IPS-15b (cell line): ENCODE data around the gene LHFPL6.

Experiments
- H3K27me3 ChIP-seq: one replicate; pipeline ENCODE4 v1.6.1; 2013; ENCODE audit warnings: low read length; ENCODE audit not compliant: control insufficient read depth, insufficient read depth
- H3K36me3 ChIP-seq: one replicate; pipeline ENCODE4 v1.6.1; 2013; ENCODE audit warnings: low read length; ENCODE audit not compliant: control insufficient read depth, insufficient read depth
- H3K4me1 ChIP-seq: one replicate; pipeline ENCODE4 v1.6.1; 2013; ENCODE audit warnings: mild to moderate bottlenecking, low read length; ENCODE audit not compliant: control insufficient read depth, insufficient read depth
- H3K4me3 ChIP-seq: one replicate; pipeline ENCODE4 v1.5.1; 2013; ENCODE audit warnings: low read depth, low read length
- H3K9ac ChIP-seq: one replicate; pipeline ENCODE4 v1.6.1; 2013; ENCODE audit warnings: low read depth, mild to moderate bottlenecking, low read length
- H3K9me3 ChIP-seq: one replicate; pipeline ENCODE4 v1.6.1; 2013; ENCODE audit warnings: mild to moderate bottlenecking, low read length; ENCODE audit not compliant: control insufficient read depth, insufficient read depth

The LHFPL6 gene

GRCh38 chr13:39373145-39373544 is 229.8 kb downstream of the LHFPL6 start:
- H3K27me3 ChIP-seq: peaks cover 9% of the 10 kb centered on the region
- no peak overlapping the region for H3K9ac ChIP-seq
- H3K4me1 ChIP-seq: no peaks in the 10 kb centered on the region
- H3K9me3 ChIP-seq: no peaks in the 10 kb centered on the region
- H3K36me3 ChIP-seq: no peaks in the 10 kb centered on the region
- H3K4me3 ChIP-seq: no peak overlapping the region

GRCh38 chr13:39371706-39372105 is 231.3 kb downstream of the LHFPL6 start:
- no peaks in the 10 kb centered on the region for H3K36me3 ChIP-seq
- no peaks in the 10 kb centered on the region for H3K4me1 ChIP-seq
- H3K4me3 ChIP-seq: no peak overlapping the region
- no peaks in the 10 kb centered on the region for H3K9me3 ChIP-seq
- H3K9ac ChIP-seq: no peak overlapping the region
- peaks cover 4% of the 10 kb centered on the region for H3K27me3 ChIP-seq

DNA sequence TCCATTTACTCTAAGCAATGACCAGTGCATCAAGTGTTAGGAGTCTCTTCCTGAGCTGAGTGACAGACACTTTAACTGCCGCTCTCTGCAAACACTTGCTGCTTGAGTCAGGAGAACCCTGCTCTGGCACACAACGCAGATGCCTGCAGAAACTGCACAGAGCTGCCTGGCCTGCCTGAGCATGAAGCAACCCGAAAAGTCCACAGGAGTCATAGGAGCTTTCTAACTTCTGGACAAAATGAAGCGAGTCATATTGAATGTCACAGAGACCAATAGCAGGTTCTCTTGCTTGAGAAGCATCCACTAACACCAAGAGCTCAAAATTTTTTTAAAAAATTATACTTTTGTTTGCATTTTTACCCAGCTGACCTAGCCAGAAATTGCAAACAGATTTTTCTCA is 232.4 kb downstream of the LHFPL6 start:
- Histone ChIP-seq H3K36me3 (no peaks in the 10 kb centered on the region), H3K9ac (no peak overlapping the region), H3K9me3 (no peaks in the 10 kb centered on the region), H3K4me3 (no peak overlapping the region), H3K27me3 (peaks cover under 1% of the 10 kb centered on the region), H3K4me1 (no peaks in the 10 kb centered on the region)

DNA sequence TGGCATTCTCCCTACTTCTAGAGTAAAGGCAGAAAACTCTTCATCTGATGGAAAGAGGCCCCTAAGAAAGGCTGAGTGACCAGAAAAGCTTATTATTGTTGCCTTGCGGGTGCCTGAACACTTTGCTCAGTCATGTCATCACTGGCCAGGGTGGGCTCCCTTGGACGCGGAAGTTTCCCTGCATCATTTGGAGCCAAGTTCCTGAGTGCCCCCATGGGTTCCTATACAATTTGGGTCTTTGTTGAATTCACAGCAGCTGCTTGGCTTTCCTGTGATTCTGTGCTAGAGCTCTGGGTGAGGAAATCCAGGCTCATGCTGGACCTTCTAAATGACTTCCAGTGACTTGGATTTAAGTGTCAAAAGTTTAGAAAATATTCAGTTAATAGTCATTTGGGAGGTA is 232.9 kb downstream of the LHFPL6 start:
- Histone ChIP-seq H3K36me3 (no peaks in the 10 kb centered on the region), H3K4me3 (no peak overlapping the region), H3K9me3 (no peaks in the 10 kb centered on the region), H3K27me3 (peaks cover 3% of the 10 kb centered on the region), H3K4me1 (peaks cover 3% of the 10 kb centered on the region), H3K9ac (no peak overlapping the region)

GRCh38 chr13:39369161-39369890 is 233.7 kb downstream of the LHFPL6 start:
- Histone ChIP-seq H3K9me3 (no peaks in the 10 kb centered on the region), H3K36me3 (no peaks in the 10 kb centered on the region), H3K4me3 (no peak overlapping the region), H3K27me3 (peaks cover 3% of the 10 kb centered on the region), H3K9ac (no peak overlapping the region), H3K4me1 (peaks cover 5% of the 10 kb centered on the region)

DNA sequence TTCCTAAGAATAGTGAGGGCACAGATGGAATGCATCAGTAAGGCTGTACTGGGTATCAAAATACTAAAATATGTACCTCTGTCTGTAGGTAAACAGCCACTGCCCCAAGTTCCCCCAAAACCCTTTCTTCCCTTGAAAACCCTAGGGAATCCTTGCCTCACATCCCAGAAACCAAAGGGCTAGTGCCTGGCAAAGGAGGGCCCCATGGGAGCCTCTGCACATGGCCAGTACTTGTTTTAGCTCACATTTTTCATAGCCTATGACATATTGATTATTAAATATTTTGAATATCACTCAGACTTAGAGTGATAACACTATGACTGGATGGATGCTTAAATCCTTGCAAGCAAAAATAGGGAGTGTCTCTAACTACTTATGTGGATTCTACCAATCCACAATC is 237.1 kb downstream of the LHFPL6 start:
- H3K27me3 ChIP-seq: peaks cover 3% of the 10 kb centered on the region
- no peaks in the 10 kb centered on the region for H3K9me3 ChIP-seq
- H3K4me1 ChIP-seq: peaks cover 5% of the 10 kb centered on the region
- H3K36me3 ChIP-seq: no peaks in the 10 kb centered on the region
- no peak overlapping the region for H3K9ac ChIP-seq
- no peak overlapping the region for H3K4me3 ChIP-seq

GRCh38 chr13:39364947-39365468 is 238.0 kb downstream of the LHFPL6 start:
- peaks cover 5% of the 10 kb centered on the region for H3K4me1 ChIP-seq
- no peak overlapping the region for H3K9ac ChIP-seq
- H3K4me3 ChIP-seq: no peak overlapping the region
- no peaks in the 10 kb centered on the region for H3K36me3 ChIP-seq
- H3K9me3 ChIP-seq: no peaks in the 10 kb centered on the region
- H3K27me3 ChIP-seq: peaks cover 3% of the 10 kb centered on the region

GRCh38 chr13:39363382-39363772 is 239.6 kb downstream of the LHFPL6 start:
- H3K27me3 ChIP-seq: peaks cover 3% of the 10 kb centered on the region
- H3K4me1 ChIP-seq: peaks cover 5% of the 10 kb centered on the region
- no peaks in the 10 kb centered on the region for H3K36me3 ChIP-seq
- H3K9me3 ChIP-seq: no peaks in the 10 kb centered on the region
- H3K9ac ChIP-seq: no peak overlapping the region
- H3K4me3 ChIP-seq: no peak overlapping the region

- Histone ChIP-seq H3K4me3 (no peak overlapping the region), H3K36me3 (no peaks in the 10 kb centered on the region), H3K9me3 (no peaks in the 10 kb centered on the region), H3K27me3 (peaks cover 3% of the 10 kb centered on the region), H3K9ac (no peak overlapping the region), H3K4me1 (peaks cover 5% of the 10 kb centered on the region)
These were observed 240.2 kb downstream of the LHFPL6 start for GRCh38 chr13:39362652-39363381.

- H3K4me3 ChIP-seq: no peak overlapping the region
- H3K27me3 ChIP-seq: peaks cover 11% of the 10 kb centered on the region
- no peaks in the 10 kb centered on the region for H3K36me3 ChIP-seq
- H3K9ac ChIP-seq: no peak overlapping the region
- H3K9me3 ChIP-seq: no peaks in the 10 kb centered on the region
- peaks cover 17% of the 10 kb centered on the region for H3K4me1 ChIP-seq
These were observed 249.0 kb downstream of the LHFPL6 start for GRCh38 chr13:39353988-39354387.

- no peaks in the 10 kb centered on the region for H3K36me3 ChIP-seq
- H3K27me3 ChIP-seq: peaks cover 35% of the 10 kb centered on the region
- H3K4me3 ChIP-seq: no peak overlapping the region
- H3K9me3 ChIP-seq: no peaks in the 10 kb centered on the region
- H3K9ac ChIP-seq: no peak overlapping the region
- H3K4me1 ChIP-seq: peaks cover 23% of the 10 kb centered on the region
These were observed 252.5 kb downstream of the LHFPL6 start for GRCh38 chr13:39350461-39350881.
